Measurements from ENCODE around the gene FGG.

DNA sequence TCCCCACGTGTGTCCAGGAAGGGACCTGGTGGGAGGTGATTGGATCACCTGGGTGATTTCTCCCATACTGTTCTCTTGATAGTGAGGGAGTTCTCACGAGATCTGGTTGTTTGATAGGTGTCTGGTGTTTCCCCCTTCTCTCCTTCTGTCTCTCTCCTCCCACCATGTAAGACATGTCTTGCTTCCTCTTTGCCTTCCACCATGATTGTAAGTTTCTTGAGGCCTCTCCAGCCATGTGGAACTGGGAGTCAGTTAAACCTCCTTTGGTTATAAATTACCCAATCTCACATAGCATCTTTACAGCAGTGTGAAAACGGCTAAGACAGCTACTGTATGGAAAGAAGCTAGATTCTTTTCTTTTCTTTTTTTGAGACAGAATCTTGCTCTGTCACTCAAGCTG lies 21.6 kb upstream of the FGG start:
- TF ChIP-seq POLR2AphosphoS5 (IDR thresholded peaks at IDR 0.05) = no peak
- no peak for TF ChIP-seq POLR2A (IDR thresholded peaks at IDR 0.05)

Measured in suprapubic skin (tissue), 4 donors.